ENCODE results near the gene CD99L2.
A peak's percentile ranks its signal among the peaks of the same experiment; 100 is the strongest.

The CD99L2 gene, protein sequence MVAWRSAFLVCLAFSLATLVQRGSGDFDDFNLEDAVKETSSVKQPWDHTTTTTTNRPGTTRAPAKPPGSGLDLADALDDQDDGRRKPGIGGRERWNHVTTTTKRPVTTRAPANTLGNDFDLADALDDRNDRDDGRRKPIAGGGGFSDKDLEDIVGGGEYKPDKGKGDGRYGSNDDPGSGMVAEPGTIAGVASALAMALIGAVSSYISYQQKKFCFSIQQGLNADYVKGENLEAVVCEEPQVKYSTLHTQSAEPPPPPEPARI

DNA sequence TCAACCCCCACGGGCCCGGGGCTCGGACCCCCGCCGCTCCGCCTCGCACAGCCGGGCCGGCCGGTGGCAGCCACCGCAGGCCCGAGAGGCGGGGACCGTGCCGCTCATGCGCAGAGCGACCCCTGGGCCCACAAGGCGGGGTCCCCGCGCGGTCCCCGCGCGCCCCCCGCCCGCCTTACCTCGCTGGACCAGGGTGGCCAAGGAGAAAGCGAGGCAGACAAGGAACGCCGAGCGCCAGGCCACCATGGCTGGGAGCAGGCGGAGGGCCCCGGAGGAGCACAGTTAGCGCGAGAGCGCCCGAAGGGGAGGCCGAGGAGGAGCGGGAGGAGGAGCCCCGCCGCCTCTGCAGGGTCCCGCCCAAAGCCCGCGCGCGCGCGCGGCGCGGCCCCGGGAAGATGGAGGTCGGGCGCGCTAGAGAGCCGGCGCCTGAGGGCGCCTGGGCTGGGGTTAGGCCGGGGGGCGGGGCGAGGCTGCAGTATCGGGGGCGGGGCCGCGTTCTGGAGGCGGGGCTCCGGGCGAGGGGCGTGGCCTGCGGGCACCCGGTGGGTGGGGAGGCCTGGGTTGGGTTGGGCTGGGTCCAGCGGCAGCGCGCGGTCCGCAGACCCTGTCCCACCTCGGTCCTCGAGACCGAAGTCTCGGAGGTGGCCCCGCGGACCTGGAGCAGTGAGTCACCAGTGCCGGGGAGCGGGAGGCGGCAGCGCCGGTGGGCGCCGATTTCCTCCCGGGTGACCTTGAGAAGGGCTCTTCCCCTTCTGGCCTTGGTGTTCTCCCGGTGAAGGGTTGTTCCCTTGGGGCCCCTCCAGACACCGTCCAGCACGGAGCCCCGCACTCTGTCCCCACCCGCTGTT is at the start of gene CD99L2:
Gene CD99L2 (minus strand): TSS at position 326 of the 848 bp plus-strand sequence. CDS start 80 bp downstream, at position 246.
- DNase-seq (ENCODE audit: low read depth in 2 of 2) = peak; percentile 77 to 82

DNA sequence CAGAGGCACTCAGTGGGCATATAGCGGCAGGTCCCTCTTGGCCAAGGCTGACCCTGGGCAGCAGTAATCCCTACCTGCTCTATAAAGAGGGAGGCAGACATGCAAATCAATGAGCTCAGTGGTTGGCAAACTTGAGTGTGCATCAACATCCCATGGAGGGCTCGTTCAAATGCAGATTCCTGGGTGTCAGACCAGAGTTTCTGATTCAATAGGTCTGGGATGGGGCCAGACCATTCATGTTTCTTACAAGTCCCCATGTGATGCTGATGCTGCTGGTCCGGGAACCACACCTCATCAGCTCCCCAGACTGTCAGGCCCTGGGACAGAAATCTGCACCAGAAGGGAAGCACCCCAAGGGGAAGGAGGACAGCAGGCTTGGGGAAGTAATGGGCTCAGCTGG is 45.8 kb upstream of the CD99L2 start:
- DNase-seq (ENCODE audit: low read depth in 2 of 2) = no peak

DNA sequence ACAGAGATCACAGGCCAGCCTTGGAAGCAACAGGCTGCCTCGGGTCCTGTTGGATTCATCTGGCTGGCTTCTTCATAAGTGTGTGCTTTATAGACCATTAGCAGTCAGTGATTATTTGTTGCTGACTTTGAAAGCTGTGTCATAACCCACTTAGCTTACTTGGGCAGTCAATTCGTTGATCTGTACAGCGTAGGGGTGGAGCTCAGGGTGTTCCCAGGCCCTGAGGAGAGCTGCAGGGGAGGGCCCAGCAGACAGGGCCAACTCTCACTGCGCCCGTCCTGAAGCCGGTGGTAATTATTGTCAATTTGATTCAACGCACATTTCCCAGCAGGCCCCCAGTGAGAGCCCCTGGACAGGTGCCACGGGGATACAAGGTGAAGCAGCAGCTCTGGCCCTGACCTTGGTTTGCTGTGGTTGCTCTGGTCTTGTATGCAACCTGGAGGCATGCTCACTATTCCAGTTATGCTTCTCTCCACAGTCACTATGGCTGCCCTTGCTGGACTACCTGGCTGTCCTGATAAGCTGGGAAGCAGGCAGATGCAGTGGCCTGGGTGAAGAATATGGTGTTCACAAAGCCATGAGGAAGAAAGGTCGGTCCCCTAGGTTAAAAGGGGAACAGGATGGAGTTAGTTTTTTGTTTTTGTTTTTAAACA is 44.6 kb upstream of the CD99L2 start:
- no peak for DNase-seq (ENCODE audit: low read depth in 2 of 2)

DNA sequence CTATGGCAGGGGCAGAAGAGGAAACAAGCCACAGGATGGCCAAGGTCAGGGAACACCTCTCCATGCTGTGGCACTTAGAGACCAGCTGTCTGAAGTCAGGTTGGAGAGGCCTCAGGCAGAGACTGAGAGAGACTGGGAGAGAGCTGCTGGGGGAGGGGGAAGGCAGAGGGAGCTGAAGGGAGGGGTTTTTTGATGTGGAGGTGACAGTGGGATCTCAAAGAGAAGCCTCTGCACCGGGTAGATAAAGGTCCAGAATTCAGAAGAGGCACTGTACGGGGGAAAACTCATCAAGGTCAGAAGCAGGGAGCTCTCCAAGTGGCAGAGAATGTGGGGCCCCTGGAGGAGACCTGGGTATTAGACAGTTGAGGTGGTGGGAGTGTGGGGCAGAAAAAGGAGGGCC is 43.1 kb upstream of the CD99L2 start:
- DNase-seq (ENCODE audit: low read depth in 2 of 2) = no peak

DNA sequence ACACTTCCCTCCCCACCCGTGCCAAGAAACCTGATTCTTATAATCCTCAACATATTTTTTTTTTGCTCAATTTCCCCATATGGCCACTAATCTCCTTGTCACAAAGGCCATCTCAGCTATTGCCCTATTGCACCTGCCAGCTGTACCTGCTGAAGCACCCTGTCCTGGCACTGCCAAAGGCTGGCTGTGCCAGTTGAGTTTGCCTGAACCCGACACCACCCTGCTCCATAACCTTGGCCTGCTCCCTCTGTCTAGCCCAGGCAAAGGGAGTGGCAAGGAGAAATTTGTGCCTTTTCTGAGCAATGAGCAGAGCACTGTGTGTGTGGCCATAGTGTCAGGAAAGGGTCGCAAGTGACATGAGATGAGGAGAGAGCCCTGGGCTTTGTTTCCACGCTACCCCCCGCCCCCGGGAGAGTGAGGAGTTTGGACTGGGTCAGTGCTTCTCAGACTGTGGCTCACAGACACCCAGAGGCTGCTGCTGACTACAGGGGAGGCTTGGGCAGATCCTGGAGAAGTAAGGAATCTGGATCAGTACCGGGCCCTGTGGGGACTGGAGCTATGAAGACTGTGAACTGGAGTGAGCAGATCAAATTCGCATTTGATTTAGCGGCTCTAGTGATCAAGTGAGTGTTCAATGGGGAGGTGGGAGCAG is 42.5 kb upstream of the CD99L2 start:
- DNase-seq (ENCODE audit: low read depth in 2 of 2) = no peak

DNA sequence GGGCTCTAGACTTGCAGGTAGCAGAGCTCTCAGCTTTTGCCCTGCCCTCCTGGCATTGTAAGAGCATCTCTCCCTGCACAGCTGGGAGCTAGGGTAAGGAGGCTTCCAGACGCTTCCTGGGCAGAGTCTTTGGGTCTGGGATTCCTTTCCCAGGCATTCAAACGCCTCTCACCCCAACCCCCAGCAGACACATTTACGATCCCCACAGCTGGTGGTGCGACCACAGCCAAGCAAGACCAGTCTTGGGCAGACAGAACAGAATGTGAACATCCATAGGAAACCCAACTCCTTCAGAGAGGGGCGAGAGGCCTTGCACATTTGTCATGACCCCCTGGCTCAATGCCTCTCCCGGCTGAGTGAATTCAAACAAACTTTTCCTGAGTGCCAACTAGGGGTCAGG is 38.1 kb upstream of the CD99L2 start:
- DNase-seq (ENCODE audit: low read depth in 2 of 2) = no peak

DNA sequence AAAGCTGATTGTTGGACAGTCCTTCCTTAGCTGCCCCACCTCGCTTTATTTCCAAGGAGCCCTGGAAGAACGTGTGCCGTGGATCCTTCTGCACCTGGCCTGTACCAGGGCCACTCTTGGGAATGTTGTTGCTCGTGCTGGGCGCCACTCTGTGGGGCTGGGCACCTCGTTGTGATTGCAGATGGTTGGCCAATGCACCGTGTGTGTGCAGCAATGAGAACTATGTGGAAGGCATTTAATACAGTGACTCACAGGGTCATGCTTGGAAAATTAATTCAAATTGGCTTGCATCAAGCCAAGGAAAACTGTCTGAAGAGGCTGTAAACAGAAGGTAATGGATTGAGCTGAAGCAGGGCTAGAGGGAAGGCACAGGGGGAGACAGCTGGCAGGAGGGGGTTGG is 37.0 kb upstream of the CD99L2 start:
- DNase-seq (ENCODE audit: low read depth in 2 of 2) = no peak

DNA sequence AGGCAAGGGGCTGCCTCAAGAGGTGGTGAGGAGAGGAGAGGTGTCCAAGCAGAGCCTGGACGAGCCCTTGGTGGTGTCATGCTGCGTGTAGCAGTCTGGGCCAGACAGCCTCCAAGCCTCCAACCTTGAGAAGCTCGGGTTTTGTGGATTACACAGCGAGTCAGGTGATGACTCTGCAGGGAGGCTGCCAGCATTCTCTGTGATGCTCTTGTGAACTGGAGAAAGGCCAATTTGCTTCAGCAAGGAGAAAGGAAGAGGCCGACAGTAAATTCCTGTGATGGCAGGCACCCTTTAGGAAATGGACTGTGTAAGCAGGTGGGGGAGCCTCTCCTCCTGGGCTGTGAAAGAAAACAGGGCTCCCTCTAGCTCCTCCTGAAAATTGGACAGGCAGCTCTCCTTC is 36.0 kb upstream of the CD99L2 start:
- DNase-seq (ENCODE audit: low read depth in 2 of 2) = no peak

DNA sequence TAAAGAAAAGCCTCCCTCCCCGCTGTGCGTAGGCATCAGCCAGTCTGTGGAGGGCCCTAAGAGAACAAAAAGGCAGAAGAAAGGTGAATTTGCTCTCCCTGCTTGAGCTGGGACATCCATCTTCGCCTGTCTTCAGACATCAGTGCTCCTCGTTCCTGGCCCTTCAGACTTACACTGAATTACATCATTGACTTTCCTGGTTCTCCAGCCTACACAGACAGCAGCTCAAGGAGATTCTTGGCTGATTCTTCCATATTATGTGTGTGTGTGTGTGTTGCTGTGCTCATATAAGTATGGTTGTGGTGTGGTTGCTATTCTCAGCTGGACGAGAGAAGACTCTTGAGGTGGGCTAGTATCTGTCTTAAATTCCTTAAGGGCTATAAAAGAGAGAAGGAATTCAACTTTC is 35.5 kb upstream of the CD99L2 start:
- no peak for DNase-seq (ENCODE audit: low read depth in 2 of 2)

DNA sequence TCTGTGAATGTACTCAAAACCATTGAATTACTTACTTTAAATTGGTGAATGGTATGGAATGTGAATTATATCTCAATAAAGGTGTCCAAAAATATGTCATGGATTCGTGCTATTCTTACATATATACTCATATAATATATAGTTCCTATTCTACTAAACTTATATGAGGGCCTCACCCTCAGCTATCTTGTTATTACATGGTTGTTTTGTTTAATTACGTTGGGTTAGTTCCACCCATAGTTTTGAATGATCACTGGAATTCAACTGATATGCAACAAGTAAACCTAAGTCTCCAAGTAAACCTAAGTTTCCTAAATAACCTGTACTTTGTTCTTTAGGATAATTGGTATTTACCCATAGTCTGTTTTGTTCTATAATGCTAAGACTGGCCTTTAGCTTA is 30.6 kb upstream of the CD99L2 start:
- DNase-seq (ENCODE audit: low read depth in 2 of 2) = no peak

DNA sequence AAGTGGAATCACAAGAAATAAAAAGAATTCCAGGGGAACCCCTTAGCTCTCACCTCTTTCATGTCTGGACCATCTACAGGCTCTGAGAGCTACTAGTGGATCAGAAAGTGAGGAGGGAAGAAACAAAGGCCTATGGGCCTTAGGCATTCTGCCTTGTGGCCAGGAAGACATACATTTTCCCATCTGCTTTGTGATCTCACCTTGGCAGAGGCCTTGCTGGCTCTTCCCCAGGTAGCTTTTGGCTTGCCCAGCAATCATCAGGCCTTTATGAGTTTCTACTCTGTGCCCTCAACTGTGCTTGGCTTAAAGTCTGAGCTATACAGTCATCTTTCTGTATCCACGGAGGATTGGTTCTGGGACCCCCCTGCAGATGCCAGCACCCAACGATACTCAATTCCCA is 28.3 kb upstream of the CD99L2 start:
- DNase-seq (ENCODE audit: low read depth in 2 of 2) = no peak

DNA sequence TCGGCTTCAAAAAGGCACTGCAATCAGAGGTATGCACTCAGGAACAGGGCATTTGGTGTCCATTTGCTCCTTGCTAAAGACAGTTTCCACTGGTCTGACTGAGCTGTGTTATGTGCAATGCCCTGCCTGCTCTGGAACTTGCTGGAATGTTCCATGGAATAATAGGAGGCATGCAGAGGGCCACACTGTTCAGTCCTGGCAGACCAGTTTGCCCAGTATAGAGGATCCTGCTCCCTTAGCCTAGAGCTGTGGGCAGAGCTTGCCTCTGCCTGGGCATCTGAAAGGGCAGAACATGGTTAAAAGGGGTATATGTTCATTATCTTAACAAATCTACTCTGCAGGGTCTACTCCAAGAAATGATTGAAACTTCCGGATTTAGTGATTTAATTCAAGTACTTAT is 27.8 kb upstream of the CD99L2 start:
- no peak for DNase-seq (ENCODE audit: low read depth in 2 of 2)

DNA sequence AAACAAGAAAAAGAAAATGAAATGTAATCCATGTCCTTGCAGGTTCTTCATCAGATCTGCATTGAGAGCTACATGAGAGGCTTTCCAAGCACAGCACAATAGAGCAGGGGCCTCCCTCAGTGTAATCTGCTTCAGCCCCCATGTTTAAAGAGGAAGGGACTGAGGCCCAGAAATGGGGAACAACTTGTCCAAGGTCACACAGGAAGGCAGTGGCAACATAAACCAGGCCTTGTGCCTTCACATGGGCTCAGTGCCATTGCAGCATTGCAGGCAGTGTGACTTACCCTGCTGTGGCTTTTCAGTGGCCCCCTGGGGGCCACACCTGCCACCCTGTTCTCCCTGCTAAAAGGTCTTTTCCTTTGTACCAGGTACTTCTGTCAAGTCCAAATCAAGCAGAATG is 20.9 kb upstream of the CD99L2 start:
- no peak for DNase-seq (ENCODE audit: low read depth in 2 of 2)

DNA sequence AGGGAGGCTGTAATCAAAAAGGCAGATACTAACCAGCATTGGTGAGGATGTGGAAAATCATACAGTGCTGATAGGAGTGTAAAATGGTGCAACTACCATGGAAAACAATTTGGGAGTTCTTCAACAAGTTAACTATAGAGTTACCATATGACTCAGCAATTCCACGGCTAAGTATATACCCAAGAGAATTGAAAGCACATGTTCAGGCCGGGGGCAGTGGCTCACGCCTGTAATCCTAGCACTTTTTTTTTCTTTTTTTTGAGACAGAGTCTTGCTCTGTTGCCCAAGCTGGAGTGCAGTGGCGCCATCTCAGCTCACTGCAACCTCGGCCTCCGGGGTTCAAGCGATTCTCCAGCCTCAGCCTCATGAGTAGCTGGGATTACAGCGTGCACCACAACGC is 15.0 kb upstream of the CD99L2 start:
- DNase-seq (ENCODE audit: low read depth in 2 of 2) = no peak

DNA sequence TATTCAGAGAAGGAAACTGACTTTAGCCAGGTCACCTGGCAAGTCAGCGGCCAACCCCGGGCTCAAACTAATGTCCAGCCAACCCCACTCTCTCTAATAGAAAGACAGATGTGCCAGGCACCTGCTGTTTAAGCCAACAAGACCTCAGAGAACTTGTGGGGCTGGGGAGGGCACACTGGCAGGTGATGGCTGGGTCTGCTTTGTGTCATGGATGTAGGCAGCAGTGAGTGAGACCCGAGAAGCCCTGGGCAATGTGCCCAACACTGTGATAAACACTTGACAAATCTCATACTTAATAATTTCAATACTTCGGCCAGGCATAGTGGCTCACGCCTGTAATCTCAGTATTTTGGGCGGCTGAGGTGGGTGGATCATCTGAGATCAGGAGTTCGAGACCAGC is 9.0 kb upstream of the CD99L2 start:
- DNase-seq (ENCODE audit: low read depth in 2 of 2) = no peak

DNA sequence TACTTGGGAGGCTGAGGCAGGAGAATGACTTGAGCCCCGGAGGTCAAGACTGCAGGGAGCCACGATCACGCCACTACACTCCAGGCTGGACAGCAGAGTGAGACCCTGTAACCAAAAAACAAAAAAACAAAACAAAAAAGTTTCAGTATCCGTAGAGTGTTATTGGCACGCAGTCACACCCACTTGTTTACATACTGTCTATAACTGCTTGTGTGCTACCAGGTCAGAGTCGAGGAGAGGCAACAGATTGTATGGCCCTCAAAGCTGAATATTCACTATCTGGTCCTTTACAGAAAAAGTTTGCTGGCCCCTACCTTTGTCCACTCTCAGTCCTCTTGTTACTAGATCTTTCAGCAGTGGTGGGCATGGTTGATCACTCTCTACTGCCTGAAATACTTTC is 8.2 kb upstream of the CD99L2 start:
- DNase-seq (ENCODE audit: low read depth in 2 of 2) = no peak

DNA sequence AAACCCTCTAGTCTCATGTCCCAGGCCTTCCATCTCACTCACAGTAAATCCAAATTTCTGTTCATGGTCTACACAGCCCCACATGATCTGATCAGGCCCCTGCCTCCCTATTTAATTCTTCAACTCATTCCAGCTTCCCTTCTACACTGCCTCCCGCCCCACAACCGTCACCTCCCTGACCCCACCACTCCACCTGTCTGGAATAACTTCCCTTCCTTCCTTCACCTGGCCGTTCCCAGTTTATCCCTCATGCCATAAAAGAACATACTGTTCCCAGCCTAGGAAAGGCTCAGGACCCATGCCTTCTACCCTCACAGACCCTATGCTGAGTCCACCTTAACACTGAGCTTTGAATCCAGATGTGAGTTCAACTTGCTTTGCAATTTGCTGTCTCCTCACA is 6.8 kb upstream of the CD99L2 start:
- no peak for DNase-seq (ENCODE audit: low read depth in 2 of 2)

DNA sequence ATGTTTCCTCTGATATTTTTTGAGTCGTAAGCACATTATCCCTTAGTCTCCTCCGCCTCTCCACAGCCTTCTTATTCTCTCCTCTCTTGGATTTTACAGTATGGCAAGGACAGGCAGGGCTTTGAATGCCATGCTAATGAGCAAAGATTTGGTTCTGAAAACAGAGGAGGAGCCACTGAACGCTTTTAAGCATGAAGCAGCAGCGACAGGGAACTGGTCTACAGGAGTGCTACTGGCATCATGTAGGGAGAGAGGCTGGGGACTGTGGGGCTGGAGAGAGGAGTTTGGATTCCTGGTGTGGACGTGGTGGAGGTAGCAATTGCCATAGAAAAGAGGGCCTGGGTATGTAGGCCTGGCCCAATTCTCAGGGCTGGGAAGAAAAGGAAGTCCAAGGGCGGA is 4.6 kb upstream of the CD99L2 start:
- DNase-seq (ENCODE audit: low read depth in 2 of 2) = no peak

DNA sequence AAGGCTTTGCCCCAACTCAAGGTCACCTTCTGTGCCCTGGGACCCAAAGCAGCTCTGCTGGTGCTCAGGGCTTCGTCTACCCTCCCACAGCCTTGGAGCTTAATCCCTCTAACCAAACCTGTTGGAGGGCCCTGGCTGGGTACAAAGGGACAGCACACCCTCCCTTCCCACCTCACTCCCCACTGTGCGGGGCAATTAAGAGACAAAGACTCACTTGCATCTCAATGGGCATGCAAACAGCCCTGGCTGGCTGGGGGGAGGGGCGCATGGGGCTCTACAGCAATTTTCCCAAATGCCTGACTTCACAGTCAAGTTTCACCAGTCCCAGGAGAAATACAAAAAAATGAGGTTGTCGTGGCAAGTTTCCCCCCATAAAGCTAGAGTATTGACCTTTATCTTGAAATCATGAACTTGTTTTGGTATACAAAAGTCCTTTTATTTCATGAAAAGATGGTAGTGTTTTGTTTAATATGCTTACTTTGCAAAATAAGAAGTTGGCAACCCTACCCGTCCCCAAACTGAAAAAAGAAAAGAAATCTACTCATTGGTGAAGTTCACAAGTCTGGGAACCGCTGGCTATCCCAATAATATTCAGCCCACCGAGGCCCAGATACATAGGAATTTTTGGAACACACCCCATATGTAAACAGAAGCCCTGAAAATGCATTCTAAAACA is 4.1 kb upstream of the CD99L2 start:
- DNase-seq (ENCODE audit: low read depth in 2 of 2) = no peak

DNA sequence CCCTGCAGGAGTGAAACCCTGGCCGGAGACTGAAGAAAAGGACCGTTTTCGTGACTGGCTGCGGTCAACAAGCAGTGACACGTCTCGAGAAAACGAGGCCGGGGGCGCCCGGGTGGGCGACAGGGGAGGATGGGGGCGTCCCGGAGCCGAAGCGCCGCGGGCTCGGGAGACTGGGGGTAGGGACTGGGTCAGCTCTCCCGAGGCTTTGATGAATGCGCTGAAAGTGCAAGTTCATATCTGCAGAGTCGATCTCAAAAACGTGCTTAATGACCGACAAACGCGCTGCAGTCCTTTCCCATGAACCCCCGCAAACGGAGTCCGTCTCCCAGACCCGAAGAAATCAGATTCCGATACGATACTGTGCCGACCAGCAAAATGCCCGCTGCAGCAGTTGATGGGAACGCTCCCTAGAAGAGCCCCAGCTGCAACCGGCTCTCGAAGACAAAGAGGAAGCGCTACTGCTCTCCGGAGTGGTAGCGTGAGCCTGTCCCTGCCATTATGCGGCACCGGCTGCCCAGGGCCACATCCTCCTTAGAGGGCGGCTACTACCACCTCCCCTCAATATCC is 806 bp upstream of the CD99L2 start:
- peak; percentile 0 to 7 for DNase-seq (ENCODE audit: low read depth in 2 of 2)

Data from stimulated activated CD4-positive, alpha-beta T cell treated with anti-CD3 and anti-CD28 coated beads, Interleukin-12 subunit alpha, Interleukin-12 subunit beta, amount 100 ng/mL, for 24 hours (primary cell).